Measurements from ENCODE around the gene RPS26.

The RPS26 gene

GRCh38 chr12:56017181-56017580 is 24.5 kb upstream of the RPS26 start:
- Histone ChIP-seq H4K8ac (ENCODE audit: low read depth, low read length) (no peak overlapping the region), H2AK5ac (ENCODE audit: low read length) (no peak overlapping the region), H2BK120ac (ENCODE audit: insufficient read depth, low read length, poor library complexity) (no peak overlapping the region), H3K18ac (ENCODE audit: low read length) (no peak overlapping the region), H3K4me2 (ENCODE audit: low read length) (no peak overlapping the region), H3K27ac (ENCODE audit: low read depth, low read length) (no peak overlapping the region), H3K79me2 (ENCODE audit: control insufficient read depth, insufficient read depth, low read length, poor library complexity) (no peaks in the 10 kb centered on the region), H3K36me3 (ENCODE audit: control insufficient read depth in 1 of 2, insufficient read depth in 2 of 2, low read length in 2 of 2) (no peaks in the 10 kb centered on the region), H2AFZ (ENCODE audit: insufficient read depth, low read length, poor library complexity) (no peak overlapping the region), H2BK12ac (ENCODE audit: low read length) (no peak overlapping the region), H3K79me1 (ENCODE audit: low read length) (peaks cover 11% of the 10 kb centered on the region), H4K91ac (ENCODE audit: low read depth, low read length) (no peak overlapping the region), H3K9ac (ENCODE audit: low read length) (no peak overlapping the region), H3K4me3 (ENCODE audit: low read depth, low read length) (no peak overlapping the region), H3K9me3 (ENCODE audit: insufficient read depth, low read depth, low read length) (no peaks in the 10 kb centered on the region), H4K12ac (ENCODE audit: low read depth, low read length) (no peak overlapping the region), H3K23ac (ENCODE audit: low read length) (no peak overlapping the region), H3K4ac (ENCODE audit: low read depth, low read length) (no peak overlapping the region), H2BK5ac (ENCODE audit: low read depth, low read length, poor library complexity) (no peak overlapping the region), H3K4me1 (ENCODE audit: control insufficient read depth in 1 of 2, insufficient read depth in 2 of 2, low read length in 2 of 2) (peaks cover 20 to 29% of the 10 kb centered on the region in 2 experiments), H3K27me3 (ENCODE audit: insufficient read depth, low read length) (no peaks in the 10 kb centered on the region), H3K14ac (ENCODE audit: low read length) (no peak overlapping the region)
- DNase-seq, result no peak
- no CpG with 5 or more reads among the region's 4 CpGs for WGBS (ENCODE audit: extremely low coverage, insufficient coverage, insufficient read length)

GRCh38 chr12:56018356-56018755 is 23.4 kb upstream of the RPS26 start:
- no peak overlapping the region for H4K12ac ChIP-seq (ENCODE audit: low read depth, low read length)
- no peaks in the 10 kb centered on the region for H3K9me3 ChIP-seq (ENCODE audit: insufficient read depth, low read depth, low read length)
- H3K4me1 ChIP-seq (ENCODE audit: control insufficient read depth in 1 of 2, insufficient read depth in 2 of 2, low read length in 2 of 2), result peaks cover 20 to 29% of the 10 kb centered on the region in 2 experiments
- no peaks in the 10 kb centered on the region for H3K36me3 ChIP-seq (ENCODE audit: control insufficient read depth in 1 of 2, insufficient read depth in 2 of 2, low read length in 2 of 2)
- no peak overlapping the region for H2BK12ac ChIP-seq (ENCODE audit: low read length)
- H2AK5ac ChIP-seq (ENCODE audit: low read length), result no peak overlapping the region
- H3K4me3 ChIP-seq (ENCODE audit: low read depth, low read length), result no peak overlapping the region
- no peak overlapping the region for H3K4me2 ChIP-seq (ENCODE audit: low read length)
- H4K8ac ChIP-seq (ENCODE audit: low read depth, low read length), result no peak overlapping the region
- no peak for DNase-seq
- no peaks in the 10 kb centered on the region for H3K27me3 ChIP-seq (ENCODE audit: insufficient read depth, low read length)
- H3K23ac ChIP-seq (ENCODE audit: low read length), result no peak overlapping the region
- no CpG with 5 or more reads among the region's 1 CpG for WGBS (ENCODE audit: extremely low coverage, insufficient coverage, insufficient read length)
- H3K18ac ChIP-seq (ENCODE audit: low read length), result no peak overlapping the region
- H3K79me1 ChIP-seq (ENCODE audit: low read length), result peaks cover 11% of the 10 kb centered on the region
- H3K9ac ChIP-seq (ENCODE audit: low read length), result no peak overlapping the region
- H3K4ac ChIP-seq (ENCODE audit: low read depth, low read length), result no peak overlapping the region
- H3K14ac ChIP-seq (ENCODE audit: low read length), result no peak overlapping the region
- no peak overlapping the region for H2BK5ac ChIP-seq (ENCODE audit: low read depth, low read length, poor library complexity)
- no peak overlapping the region for H3K27ac ChIP-seq (ENCODE audit: low read depth, low read length)
- H4K91ac ChIP-seq (ENCODE audit: low read depth, low read length), result no peak overlapping the region
- no peaks in the 10 kb centered on the region for H3K79me2 ChIP-seq (ENCODE audit: control insufficient read depth, insufficient read depth, low read length, poor library complexity)
- H2BK120ac ChIP-seq (ENCODE audit: insufficient read depth, low read length, poor library complexity), result no peak overlapping the region
- H2AFZ ChIP-seq (ENCODE audit: insufficient read depth, low read length, poor library complexity), result no peak overlapping the region

DNA sequence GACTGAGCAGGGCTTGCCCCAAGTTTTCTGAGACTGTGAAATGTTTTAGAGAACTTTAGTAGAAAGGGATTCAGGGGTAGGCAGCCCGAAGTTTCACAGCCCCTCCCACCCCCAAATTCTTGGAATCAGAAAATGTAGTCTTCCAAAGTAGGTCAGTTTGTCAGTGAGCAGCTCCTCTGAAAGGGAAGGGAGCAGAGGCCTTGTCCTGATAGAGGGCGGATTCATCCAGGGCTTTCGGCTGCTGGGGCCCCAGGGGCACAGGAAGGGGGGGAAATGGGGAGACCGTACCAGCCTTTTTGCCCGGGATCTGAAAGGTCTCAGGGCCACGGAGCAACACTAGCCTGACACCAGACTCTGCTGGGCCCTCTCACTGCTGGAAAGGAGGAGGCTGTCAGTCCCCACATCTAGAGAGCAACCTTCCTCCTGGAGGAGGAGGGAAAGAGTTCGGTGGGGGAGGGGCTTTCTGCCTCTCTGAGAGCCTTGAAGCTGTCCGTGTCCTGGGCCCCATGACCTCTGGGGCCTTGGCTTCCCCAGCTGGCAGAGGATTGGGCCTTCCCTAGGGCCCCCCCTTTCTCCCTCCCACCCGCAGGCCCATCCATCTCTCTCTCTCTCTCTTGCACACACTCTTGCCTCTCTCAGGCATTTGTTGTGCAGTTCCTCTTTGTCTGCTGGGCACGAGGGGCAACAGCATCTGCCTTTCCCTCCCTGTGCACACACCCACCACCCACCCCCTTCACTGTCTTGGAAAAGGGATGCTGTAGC is 21.1 kb upstream of the RPS26 start, which contains the start of gene IKZF4:
IKZF4 (plus strand) TSS at position 621 of the 762 bp plus-strand sequence. CDS start 451 bp downstream, outside the sequence.
- H2AK5ac ChIP-seq (ENCODE audit: low read length), result no peak within 1 kb of the TSS
- H3K4me1 ChIP-seq (ENCODE audit: control insufficient read depth in 1 of 2, insufficient read depth in 2 of 2, low read length in 2 of 2), result peaks cover 12 to 19% of the 10 kb centered on the region in 2 experiments
- no peak within 1 kb of the TSS for H3K23ac ChIP-seq (ENCODE audit: low read length)
- peak within 1 kb of the TSS; percentile 49 for H3K4me2 ChIP-seq (ENCODE audit: low read length)
- H2BK120ac ChIP-seq (ENCODE audit: insufficient read depth, low read length, poor library complexity), result peak within 1 kb of the TSS; percentile 52
- H4K12ac ChIP-seq (ENCODE audit: low read depth, low read length), result peak within 1 kb of the TSS; percentile 13
- H3K14ac ChIP-seq (ENCODE audit: low read length), result peak within 1 kb of the TSS; percentile 10
- peaks cover 11% of the 10 kb centered on the region for H3K79me1 ChIP-seq (ENCODE audit: low read length)
- H3K27ac ChIP-seq (ENCODE audit: low read depth, low read length), result peak within 1 kb of the TSS; percentile 2
- H2BK5ac ChIP-seq (ENCODE audit: low read depth, low read length, poor library complexity), result peak within 1 kb of the TSS; percentile 7
- peak within 1 kb of the TSS; percentile 71 for H4K91ac ChIP-seq (ENCODE audit: low read depth, low read length)
- no peak for DNase-seq
- no peak within 1 kb of the TSS for H3K4ac ChIP-seq (ENCODE audit: low read depth, low read length)
- H3K18ac ChIP-seq (ENCODE audit: low read length), result peak within 1 kb of the TSS; percentile 1
- no CpG with 5 or more reads among the region's 10 CpGs for WGBS (ENCODE audit: extremely low coverage, insufficient coverage, insufficient read length)
- H2BK12ac ChIP-seq (ENCODE audit: low read length), result peak within 1 kb of the TSS; percentile 15
- H3K9me3 ChIP-seq (ENCODE audit: insufficient read depth, low read depth, low read length), result peaks cover 1% of the 10 kb centered on the region
- H2AFZ ChIP-seq (ENCODE audit: insufficient read depth, low read length, poor library complexity), result peak within 1 kb of the TSS; percentile 13
- no peak within 1 kb of the TSS for H3K9ac ChIP-seq (ENCODE audit: low read length)
- no peaks in the 10 kb centered on the region for H3K27me3 ChIP-seq (ENCODE audit: insufficient read depth, low read length)
- peak within 1 kb of the TSS; percentile 85 for H4K8ac ChIP-seq (ENCODE audit: low read depth, low read length)
- peaks cover 2% of the 10 kb centered on the region in 2 experiments for H3K36me3 ChIP-seq (ENCODE audit: control insufficient read depth in 1 of 2, insufficient read depth in 2 of 2, low read length in 2 of 2)
- no peak within 1 kb of the TSS for H3K4me3 ChIP-seq (ENCODE audit: low read depth, low read length)
- H3K79me2 ChIP-seq (ENCODE audit: control insufficient read depth, insufficient read depth, low read length, poor library complexity), result no peaks in the 10 kb centered on the region

GRCh38 chr12:56021889-56022497 is 19.7 kb upstream of the RPS26 start:
- Histone ChIP-seq H3K79me1 (ENCODE audit: low read length) (peaks cover 13% of the 10 kb centered on the region), H4K91ac (ENCODE audit: low read depth, low read length) (no peak overlapping the region), H3K4ac (ENCODE audit: low read depth, low read length) (no peak overlapping the region), H2AK5ac (ENCODE audit: low read length) (no peak overlapping the region), H2AFZ (ENCODE audit: insufficient read depth, low read length, poor library complexity) (no peak overlapping the region), H3K9ac (ENCODE audit: low read length) (no peak overlapping the region), H3K14ac (ENCODE audit: low read length) (no peak overlapping the region), H3K4me2 (ENCODE audit: low read length) (no peak overlapping the region), H3K23ac (ENCODE audit: low read length) (no peak overlapping the region), H4K8ac (ENCODE audit: low read depth, low read length) (peak overlapping the region; percentile 29), H3K4me1 (ENCODE audit: control insufficient read depth in 1 of 2, insufficient read depth in 2 of 2, low read length in 2 of 2) (peaks cover 9 to 20% of the 10 kb centered on the region in 2 experiments), H3K27me3 (ENCODE audit: insufficient read depth, low read length) (no peaks in the 10 kb centered on the region), H2BK5ac (ENCODE audit: low read depth, low read length, poor library complexity) (no peak overlapping the region), H3K4me3 (ENCODE audit: low read depth, low read length) (no peak overlapping the region), H3K27ac (ENCODE audit: low read depth, low read length) (no peak overlapping the region), H2BK120ac (ENCODE audit: insufficient read depth, low read length, poor library complexity) (no peak overlapping the region), H3K9me3 (ENCODE audit: insufficient read depth, low read depth, low read length) (peaks cover 1% of the 10 kb centered on the region), H3K79me2 (ENCODE audit: control insufficient read depth, insufficient read depth, low read length, poor library complexity) (no peaks in the 10 kb centered on the region), H3K36me3 (ENCODE audit: control insufficient read depth in 1 of 2, insufficient read depth in 2 of 2, low read length in 2 of 2) (peaks cover 6 to 7% of the 10 kb centered on the region in 2 experiments), H4K12ac (ENCODE audit: low read depth, low read length) (no peak overlapping the region), H3K18ac (ENCODE audit: low read length) (no peak overlapping the region), H2BK12ac (ENCODE audit: low read length) (no peak overlapping the region)
- DNase-seq, result no peak
- no CpG with 5 or more reads among the region's 2 CpGs for WGBS (ENCODE audit: extremely low coverage, insufficient coverage, insufficient read length)
